Loucy (cell line): ENCODE results near the gene PLXNB3.

Source experiments
- EZH2phosphoT487 ChIP-seq: fragments of 200-600 bp; IDR thresholded peaks from 2 replicates; pipeline ENCODE4 v1.6.1; 2018; ENCODE audit warnings: antibody characterized with exemption, mild to moderate bottlenecking, moderate library complexity, borderline replicate concordance
- TF ChIP-seq, protein P1 (sequence below): fragments of 200-600 bp; sonication (generic); conservative IDR thresholded peaks from 2 replicates; pipeline ENCODE4 v1.5.1; 2014; ENCODE audit warnings: mild to moderate bottlenecking, antibody characterized with exemption, low read length

DNA sequence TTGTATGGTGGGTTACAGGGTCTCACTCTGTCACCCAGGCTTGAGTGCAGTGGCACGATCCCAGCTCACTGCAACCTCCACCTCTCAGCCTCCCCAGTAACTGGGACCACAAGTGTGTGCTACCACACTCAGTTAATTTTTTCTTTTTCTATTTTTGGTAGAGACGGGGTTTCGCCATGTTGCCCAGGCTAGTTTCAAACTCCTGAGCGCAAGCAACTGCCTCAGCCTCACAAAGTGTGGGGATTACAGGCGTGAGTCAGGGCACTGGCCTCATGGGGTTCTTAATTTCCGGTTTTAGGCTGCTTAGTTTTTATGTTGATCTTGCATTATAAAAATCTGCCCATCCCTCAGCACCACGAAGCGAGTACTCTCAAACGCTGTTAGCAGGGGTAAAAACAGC, 46.6 kb upstream of the PLXNB3 start:
- TF ChIP-seq EZH2phosphoT487 = no peak
- TF ChIP-seq, protein P1, sequence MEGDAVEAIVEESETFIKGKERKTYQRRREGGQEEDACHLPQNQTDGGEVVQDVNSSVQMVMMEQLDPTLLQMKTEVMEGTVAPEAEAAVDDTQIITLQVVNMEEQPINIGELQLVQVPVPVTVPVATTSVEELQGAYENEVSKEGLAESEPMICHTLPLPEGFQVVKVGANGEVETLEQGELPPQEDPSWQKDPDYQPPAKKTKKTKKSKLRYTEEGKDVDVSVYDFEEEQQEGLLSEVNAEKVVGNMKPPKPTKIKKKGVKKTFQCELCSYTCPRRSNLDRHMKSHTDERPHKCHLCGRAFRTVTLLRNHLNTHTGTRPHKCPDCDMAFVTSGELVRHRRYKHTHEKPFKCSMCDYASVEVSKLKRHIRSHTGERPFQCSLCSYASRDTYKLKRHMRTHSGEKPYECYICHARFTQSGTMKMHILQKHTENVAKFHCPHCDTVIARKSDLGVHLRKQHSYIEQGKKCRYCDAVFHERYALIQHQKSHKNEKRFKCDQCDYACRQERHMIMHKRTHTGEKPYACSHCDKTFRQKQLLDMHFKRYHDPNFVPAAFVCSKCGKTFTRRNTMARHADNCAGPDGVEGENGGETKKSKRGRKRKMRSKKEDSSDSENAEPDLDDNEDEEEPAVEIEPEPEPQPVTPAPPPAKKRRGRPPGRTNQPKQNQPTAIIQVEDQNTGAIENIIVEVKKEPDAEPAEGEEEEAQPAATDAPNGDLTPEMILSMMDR = no peak
